ENCODE results near the gene C5orf52. TPM values are rescaled to one million over a fixed set of nuclear protein-coding genes. Genes with fewer than 3 reads are reported as not detected.
"Not testable (repeated sequence)": the region's sequence is repeated elsewhere in the genome, so short reads cannot be mapped to it uniquely, and the experiment has no call there.

Gene C5orf52
- polyA plus RNA-seq, 10 donors: not detected

GRCh38 chr5:157677931-157678330 lies 6.6 kb downstream of the C5orf52 start:
- no peak for DNase-seq

GRCh38 chr5:157679801-157680200 lies 8.5 kb downstream of the C5orf52 start:
- DNase-seq: no peak

DNA sequence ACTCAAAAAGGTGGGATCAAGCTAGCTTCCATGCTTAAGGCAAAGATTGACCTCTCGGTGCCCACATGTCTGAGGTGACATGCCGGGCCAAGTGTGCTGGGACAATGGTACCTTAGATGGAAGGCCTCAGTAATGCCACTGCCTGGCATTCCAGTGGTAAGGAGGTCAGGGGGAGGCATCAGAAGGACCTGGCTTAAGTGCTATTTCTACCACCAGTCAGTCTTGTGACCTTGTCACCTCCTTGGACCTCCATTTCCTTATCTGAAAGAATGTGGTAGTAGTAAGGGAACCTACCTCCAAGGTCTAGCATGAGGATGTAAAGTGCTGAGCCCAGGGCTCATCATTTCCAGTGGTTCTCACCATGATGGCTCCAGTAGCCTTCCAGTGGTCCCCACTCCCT lies 8.9 kb downstream of the C5orf52 start:
- no peak for DNase-seq

DNA sequence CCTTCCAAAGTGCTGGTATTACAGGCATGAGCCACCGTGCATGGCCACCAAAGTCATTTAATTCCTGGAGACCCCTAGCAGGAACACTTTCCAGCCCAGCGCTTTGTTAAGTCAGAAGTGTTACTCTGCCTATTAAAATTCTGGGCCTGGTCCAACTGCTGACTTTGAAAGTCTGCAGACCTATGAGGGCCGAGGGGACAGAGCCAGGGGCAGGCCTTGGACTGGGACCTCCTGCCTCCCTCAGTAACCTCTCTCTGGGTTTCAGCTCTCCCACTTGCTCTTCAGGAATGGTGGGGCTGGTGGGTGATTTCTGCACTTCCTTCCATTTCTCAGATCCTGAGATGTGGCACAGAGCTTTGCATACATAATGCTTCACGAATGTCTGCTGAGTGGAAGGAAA lies 9.7 kb downstream of the C5orf52 start:
- no peak for DNase-seq

- DNase-seq: peak in 1 of 3 donors; percentile 14
These were observed 10.9 kb downstream of the C5orf52 start for GRCh38 chr5:157682257-157682656.

DNA sequence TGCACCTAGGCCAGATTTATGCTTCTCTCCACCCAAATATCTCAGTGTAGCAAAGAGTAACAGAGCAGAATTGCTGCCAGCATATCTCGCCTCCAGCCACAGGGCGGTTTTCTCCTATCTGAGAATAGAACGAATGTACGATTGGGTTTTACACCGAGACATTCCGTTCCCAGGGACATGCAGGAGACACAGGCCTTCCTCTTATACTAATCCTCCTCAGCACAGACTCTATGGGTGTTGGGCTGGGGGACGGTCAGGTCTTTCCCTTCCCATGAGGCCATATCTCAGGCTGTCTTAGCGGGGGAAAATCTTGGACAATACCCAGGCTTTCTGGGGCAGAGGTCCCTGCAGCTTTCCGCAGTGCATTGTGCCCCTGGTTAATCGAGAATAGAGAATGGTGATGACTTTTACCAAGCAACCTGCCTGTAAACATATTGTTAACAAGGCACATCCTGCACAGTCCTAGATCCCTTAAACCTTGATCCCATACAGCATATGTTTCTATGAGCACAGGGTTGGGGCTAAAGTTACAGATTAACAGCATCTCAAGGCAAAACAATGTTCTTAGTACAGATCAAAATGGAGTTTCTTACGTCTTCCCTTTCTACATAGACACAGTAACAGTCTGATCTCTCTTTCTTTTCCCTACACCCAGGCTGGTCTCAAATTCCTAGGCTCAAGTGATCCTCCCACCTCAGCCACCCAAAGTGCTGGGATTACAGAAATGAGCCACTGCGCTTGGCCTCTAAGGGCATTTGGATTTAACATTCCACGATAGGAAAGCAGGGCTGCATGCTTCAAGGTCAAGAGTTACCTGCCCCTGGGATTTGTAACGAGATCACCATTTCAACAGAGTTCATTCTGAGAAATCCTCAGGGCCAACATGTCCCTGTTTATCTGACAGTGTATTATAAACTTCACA lies 15.2 kb downstream of the C5orf52 start:
- DNase-seq: not testable (repeated sequence)

DNA sequence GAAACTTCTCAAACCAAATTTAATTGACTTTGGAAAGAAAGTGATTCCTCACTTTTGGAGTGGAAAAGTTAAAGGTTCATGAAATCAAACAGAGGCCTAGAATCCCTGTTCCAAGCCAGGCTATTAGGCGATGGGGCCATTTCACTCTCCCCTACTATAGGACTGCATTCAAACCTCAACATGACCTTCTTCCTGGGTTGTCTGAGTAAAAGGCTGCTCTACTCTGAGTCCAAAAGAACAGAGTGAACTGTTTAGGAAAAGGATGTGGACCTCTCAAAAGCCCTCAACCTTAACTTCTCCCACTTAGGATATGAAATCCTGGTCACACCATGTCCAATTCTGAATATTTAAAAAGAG lies 15.8 kb downstream of the C5orf52 start:
- DNase-seq: no peak

DNA sequence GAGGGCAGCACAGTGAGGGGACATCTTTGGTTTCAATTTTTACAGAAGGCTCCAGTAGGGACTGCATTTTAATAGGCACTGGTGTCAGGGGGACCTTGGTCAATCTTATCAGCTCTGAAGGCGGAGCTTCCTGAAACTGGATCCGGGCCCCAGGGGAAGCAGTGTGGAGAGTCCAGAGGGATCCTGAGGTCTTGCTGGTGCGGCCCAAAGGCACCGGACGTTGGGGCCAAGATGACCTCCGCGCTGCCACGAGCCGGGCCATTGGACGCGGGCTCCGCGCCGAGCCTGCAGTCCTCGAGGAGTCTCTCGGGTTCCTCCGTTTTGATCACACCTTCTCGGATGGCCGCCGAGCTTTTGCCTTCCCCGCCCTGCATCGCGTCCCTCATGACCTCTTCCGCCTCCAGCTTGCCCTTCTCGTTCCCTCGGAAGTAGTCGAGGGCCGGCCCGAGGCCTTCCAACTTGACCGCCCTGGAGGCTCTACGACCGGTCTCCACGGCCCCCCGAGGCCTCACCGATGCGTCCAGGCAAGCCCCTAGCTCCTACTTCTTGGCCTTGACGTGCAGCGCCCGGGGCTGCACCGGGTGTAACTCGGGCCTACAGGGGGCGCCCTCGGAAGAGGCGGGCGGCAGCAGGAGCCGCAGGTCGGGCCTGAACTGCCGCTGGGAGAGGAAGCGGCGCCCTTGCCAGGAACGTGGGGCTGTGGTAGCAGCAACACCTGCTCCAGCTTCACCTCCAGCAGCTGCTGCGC lies 18.8 kb downstream of the C5orf52 start:
- DNase-seq: peak in 1 of 3 donors; percentile 21

DNA sequence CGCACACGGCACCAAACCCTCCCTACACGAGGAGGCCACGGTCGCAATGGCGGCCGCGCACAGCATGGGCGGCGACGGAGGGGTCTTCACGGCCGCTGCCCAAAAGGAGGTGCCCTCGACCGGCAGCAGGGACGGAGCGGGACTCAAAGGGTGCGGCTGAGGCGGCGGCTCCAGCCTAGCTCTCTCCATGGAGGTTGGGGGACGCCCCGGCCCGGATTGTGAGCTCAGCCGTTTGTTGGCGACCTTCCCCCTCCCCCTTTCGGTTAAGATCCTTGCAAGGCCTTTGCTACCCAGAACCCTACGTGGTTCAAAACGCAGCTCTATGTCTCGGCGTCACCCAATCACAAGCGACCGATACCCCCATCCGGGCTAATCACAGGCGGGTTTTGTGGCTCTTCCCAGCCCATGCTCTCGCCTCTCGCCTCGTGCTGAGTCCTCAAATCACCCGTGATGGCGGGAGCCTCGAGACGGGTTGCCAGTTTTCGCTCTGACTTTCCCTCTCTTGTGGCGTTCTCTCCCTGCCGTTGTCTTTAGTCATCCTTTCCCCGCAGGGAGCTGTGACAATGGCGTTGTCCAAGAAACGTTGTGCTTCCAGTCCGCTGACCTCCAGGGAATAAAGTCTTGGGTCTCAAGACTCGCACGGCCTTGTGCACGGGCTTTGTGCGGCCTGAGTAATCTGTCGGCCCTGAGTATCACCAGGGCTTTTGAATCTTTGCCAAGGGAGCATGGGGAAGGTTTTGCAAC lies 19.5 kb downstream of the C5orf52 start:
- DNase-seq: no peak

DNA sequence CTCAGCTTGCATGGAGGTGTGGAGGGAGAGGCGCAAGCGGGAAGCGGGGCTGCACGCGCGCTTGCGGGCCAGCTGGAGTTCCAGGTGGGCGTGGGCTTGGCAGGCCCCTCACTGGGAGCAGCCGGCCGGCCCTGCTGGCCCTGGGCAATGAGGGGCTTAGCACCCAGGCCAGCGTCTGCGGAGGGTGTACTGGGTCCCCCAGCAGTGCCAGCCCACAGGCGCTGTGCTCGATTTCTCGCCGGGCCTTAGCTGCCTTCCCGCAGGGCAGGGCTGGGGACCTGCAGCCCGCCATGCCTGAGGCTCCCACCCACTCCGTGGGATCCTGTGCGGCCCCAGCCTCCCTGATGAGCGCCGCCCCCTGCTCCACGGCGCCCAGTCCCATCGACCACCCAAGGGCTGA lies 22.5 kb downstream of the C5orf52 start:
- not testable (repeated sequence) for DNase-seq

- DNase-seq: not testable (repeated sequence)
These were observed 24.8 kb downstream of the C5orf52 start for GRCh38 chr5:157696154-157696553.

GRCh38 chr5:157698674-157699073 lies 27.3 kb downstream of the C5orf52 start:
- DNase-seq: not testable (repeated sequence)

- no peak for DNase-seq
These were observed 32.4 kb downstream of the C5orf52 start for GRCh38 chr5:157703736-157704135.

DNA sequence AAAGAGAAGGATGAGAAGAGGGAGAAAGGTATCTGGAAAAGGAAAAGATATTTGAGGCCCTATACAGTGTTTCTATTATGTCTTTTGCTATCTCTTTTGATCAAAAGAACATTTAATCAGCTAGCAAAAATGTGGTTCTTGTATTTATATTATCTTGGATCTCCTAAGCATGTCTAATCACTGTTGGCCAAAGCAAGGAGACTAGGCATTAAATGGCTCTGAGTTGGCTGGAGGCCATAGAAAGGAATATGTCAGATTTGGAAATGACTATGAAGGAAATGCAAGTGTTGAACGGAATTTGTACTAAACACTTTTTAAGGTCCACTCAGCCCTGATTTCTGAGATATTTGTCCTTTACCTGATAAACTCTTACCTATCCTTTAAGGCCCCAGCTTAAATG lies 37.5 kb downstream of the C5orf52 start:
- DNase-seq: peak in 2 of 3 donors; percentile 22 to 32

- DNase-seq: no peak
These were observed 38.0 kb downstream of the C5orf52 start for GRCh38 chr5:157709346-157709745.

DNA sequence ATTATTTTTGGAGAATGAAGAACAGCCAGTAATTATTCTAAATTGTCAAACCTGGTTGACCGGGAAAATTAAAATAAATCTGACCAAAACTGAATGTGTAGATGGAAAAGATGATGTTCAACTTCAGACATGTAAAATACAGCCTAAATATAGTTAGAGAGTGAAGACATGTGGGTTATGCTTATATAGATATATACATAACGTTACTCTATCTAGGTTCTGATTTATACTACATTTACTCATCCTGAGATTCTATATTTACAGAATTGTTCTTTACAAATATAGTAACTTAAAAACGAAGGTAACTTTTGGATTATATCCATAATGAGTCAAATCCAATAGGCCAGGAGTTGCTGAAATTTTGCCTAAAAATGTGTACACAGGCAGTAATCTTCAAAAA lies 39.1 kb downstream of the C5orf52 start:
- DNase-seq: no peak

DNA sequence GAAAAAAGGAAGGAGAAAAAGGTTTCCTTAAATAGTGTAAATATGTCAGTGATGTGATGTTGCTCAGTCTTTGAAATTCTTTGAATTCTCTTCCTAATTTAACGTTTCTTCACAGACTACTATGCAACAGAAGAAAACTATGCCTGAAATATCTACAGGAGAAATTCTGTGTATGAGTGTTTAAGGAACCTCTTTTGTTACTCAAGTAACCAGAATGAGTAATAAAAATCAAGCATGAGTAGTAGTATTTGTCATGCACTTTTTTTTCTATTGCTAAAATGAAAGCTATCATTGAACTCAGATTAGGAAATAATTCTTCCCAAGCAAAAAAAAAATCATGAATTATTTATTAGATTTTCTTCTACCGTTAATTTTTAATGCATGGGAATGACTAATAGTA lies 39.5 kb downstream of the C5orf52 start:
- peak in 1 of 3 donors; percentile 60 for DNase-seq

DNA sequence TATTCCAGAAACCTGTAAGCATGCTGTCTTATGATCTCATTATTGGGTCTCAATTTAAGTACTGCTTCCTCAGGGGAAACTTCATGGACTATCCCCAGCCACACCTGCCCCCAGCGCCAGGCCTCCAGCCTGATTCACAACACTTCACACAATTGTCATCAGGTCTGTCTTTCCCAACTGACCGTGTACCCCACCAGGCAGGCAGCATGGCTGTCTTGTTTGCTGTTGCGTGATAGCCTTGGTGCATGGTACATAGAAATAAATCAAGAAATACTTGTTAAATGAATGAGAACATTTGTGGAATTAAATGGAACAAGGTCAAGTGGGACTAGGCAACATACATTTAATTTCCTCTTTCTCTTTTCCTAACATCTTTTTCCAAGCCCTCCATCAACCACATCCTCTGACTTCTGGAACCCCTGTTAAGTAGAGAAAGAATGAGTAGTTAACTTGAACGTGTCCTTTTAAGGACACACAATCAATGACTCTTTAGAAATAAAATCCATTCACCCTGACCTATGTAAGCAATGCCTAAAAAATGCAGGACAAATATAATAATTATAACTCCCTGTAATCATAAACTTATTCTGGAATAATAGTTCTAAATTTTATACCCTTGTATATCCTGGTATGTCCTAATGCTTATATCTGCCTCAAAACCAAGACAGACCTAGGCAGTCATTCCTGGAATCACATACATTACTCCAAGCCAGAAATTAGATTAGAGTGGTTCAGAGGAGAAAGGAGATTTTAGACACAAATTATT lies 42.7 kb downstream of the C5orf52 start:
- DNase-seq: no peak

DNA sequence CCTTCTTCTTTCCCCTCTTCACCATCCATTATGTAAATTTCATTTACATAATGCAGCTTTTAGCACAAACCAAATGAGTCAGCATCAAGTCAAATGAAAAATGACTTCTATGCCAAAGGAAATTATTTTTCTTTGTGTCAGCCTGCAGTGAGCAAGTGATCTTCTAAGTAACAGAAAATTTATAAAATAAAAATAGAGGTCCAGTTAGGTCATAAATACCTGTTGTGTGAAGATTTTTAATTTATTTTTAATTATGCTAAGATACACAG lies 43.2 kb downstream of the C5orf52 start:
- DNase-seq: no peak

DNA sequence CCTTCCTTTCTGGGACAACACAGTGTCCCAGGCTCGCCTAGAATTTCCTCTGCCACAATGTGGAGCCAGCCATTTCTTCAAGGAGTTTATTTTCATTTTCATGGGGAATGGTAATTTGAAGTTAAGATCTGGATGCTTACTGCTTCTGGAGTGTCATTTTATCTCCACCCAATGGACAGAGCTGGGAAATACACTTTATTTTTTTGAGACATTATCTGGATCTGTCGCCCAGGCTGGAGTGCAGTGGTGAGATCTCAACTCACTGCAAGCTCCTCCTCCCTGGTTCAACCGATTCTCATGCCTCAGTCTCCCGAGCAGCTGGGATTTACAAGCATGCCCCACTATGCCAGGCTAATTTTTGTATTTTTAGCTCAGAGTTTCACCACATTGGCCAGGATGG lies 47.2 kb downstream of the C5orf52 start:
- peak; percentile 68 to 81 (median 69) for DNase-seq

- DNase-seq: no peak
These were observed 47.9 kb downstream of the C5orf52 start for GRCh38 chr5:157719245-157719644.

DNA sequence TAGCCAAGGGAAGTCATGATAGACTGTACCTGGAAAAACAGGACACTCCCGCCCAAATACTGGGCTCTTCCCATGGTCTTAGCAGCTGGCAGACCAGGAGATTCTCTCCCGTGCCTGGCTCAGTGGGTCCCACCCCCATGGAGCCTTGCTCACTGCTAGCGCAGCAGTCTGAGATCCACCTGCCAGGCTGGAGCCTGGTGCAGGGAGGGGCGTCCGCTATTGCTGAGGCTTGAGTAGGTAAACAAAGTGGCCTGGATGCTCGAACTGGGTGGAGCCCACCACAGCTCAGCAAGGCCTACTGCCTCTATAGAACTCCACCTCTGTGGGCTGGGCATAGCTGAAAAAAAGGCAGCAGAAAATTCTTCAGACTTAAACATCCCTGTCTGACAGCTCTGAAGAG lies 49.8 kb downstream of the C5orf52 start:
- no peak for DNase-seq

All from muscle of back (tissue), 11 donors.